H1 (cell line): Measurements from ENCODE around the gene TSGA10. TPM values are rescaled to one million over a fixed set of nuclear protein-coding genes. Genes with fewer than 3 reads are reported as not detected.

Experiments used
- CTCF ChIA-PET: fragments of 300-600 bp; sonication (Branson Sonifier 250); formaldehyde crosslinking; loops from one replicate; lab custom pipeline; 2021; ENCODE audit not compliant: partially characterized antibody; lab: Charles Lee
- POLR2A ChIA-PET: fragments of 300-600 bp; sonication (Branson Sonifier 250); formaldehyde crosslinking; loops from one replicate; lab custom pipeline; 2021; ENCODE audit warnings: inconsistent platforms; ENCODE audit not compliant: partially characterized antibody; lab: Charles Lee
- DNase-seq, 2 experiments: peaks; one replicate each; pipeline versions ENCODE4 v3.0.0 to v3.0.0-alpha.2; 2010 to 2022; ENCODE audit warnings: low spot score in 2 of 2, low read depth in 1 of 2, mixed read lengths in 1 of 2
- FAIRE-seq: peaks from 2 replicates; lab custom pipeline; 2011; peaks lifted over from hg19 to GRCh38; lab: Jason Lieb, UNC
- H2AFZ ChIP-seq: 2 replicates; pipeline ENCODE4 v1.8.1; 2012; ENCODE audit warnings: low read length, inconsistent platforms
- H2AK5ac ChIP-seq: 2 replicates; pipeline ENCODE4 v1.6.1; 2013; ENCODE audit warnings: low read depth, low read length
- H2BK120ac ChIP-seq: replicated peaks from 2 replicates; pipeline ENCODE3; 2013; ENCODE audit warnings: low read depth, low read length, inconsistent platforms
- H2BK12ac ChIP-seq: 2 replicates; pipeline ENCODE4 v1.6.1; 2013; ENCODE audit warnings: low read depth, low read length
- H2BK15ac ChIP-seq: 2 replicates; pipeline ENCODE4 v1.6.1; 2013; ENCODE audit warnings: low read length
- H2BK20ac ChIP-seq: 2 replicates; pipeline ENCODE4 v1.6.1; 2013; ENCODE audit warnings: low read length
- H2BK5ac ChIP-seq: 2 replicates; pipeline ENCODE4 v1.6.1; 2013; ENCODE audit warnings: low read depth, low read length
- H3K14ac ChIP-seq: 2 replicates; pipeline ENCODE4 v1.6.1; 2013; ENCODE audit warnings: inconsistent platforms; ENCODE audit not compliant: insufficient read length
- H3K18ac ChIP-seq: 2 replicates; pipeline ENCODE4 v1.6.1; 2013; ENCODE audit warnings: low read length; ENCODE audit errors: extremely low read depth
- H3K23ac ChIP-seq: 2 replicates; pipeline ENCODE4 v1.6.1; 2013; ENCODE audit warnings: inconsistent platforms; ENCODE audit not compliant: insufficient read length
- H3K23me2 ChIP-seq: 2 replicates; pipeline ENCODE4 v1.6.1; 2013; ENCODE audit warnings: low read depth, low read length
- H3K27ac ChIP-seq: 2 replicates; pipeline ENCODE4 v1.6.1; 2011; ENCODE audit warnings: low read depth, low read length, inconsistent platforms
- H3K27me3 ChIP-seq, 4 experiments: replicated peaks in 1 of 4; 1 replicate in 1 of 4; 2 replicates in 3 of 4; pipeline versions ENCODE4 v1.6.1 to v1.8.1; 2011 to 2013; ENCODE audit warnings: low read length in 3 of 4, mild to moderate bottlenecking in 3 of 4, inconsistent platforms in 2 of 4, mixed read lengths in 2 of 4, moderate library complexity in 1 of 4; ENCODE audit not compliant: control insufficient read depth in 3 of 4, insufficient read depth in 3 of 4; ENCODE audit errors: extremely low read depth in 1 of 4
- H3K36me3 ChIP-seq, 4 experiments: 2 replicates each; pipeline versions ENCODE4 v1.6.1 to v1.8.1; 2011 to 2013; ENCODE audit warnings: mild to moderate bottlenecking in 4 of 4, low read length in 3 of 4, moderate library complexity in 2 of 4, control low read depth in 1 of 4, inconsistent platforms in 1 of 4; ENCODE audit not compliant: insufficient read depth in 4 of 4, control insufficient read depth in 2 of 4
- H3K4ac ChIP-seq: replicated peaks from 2 replicates; pipeline ENCODE3; 2013; ENCODE audit warnings: low read length, low read depth, mixed read lengths, inconsistent platforms; ENCODE audit not compliant: insufficient read length
- H3K4me1 ChIP-seq, 4 experiments: replicated peaks in 1 of 4; 1 replicate in 1 of 4; 2 replicates in 3 of 4; pipeline versions ENCODE4 v1.6.1 to v1.8.1; 2011 to 2013; ENCODE audit warnings: low read length in 3 of 4, inconsistent platforms in 2 of 4, mixed read lengths in 1 of 4; ENCODE audit not compliant: insufficient read depth in 4 of 4, control insufficient read depth in 3 of 4
- H3K4me2 ChIP-seq, 2 experiments: 2 replicates each; pipeline versions ENCODE4 v1.6.1 to v1.8.1; 2011 to 2013; ENCODE audit warnings: low read depth in 2 of 2, low read length in 2 of 2, control low read depth in 1 of 2, inconsistent platforms in 1 of 2, mild to moderate bottlenecking in 1 of 2; ENCODE audit not compliant: insufficient read depth in 1 of 2
- H3K4me3 ChIP-seq, 4 experiments: fragments of 200-600, 300-600 bp in 1 of 4; sonication (generic), shearing (Covaris generic), sonication (Bioruptor Twin) in 1 of 4; 2 replicates each; pipeline versions ENCODE4 v1.5.1 to v1.8.1; 2011 to 2016; ENCODE audit warnings: low read length in 4 of 4, low read depth in 3 of 4, control low read depth in 2 of 4, inconsistent platforms in 2 of 4, mild to moderate bottlenecking in 2 of 4, mixed read lengths in 1 of 4, moderate library complexity in 1 of 4; ENCODE audit not compliant: insufficient read depth in 2 of 4; ENCODE audit errors: extremely low read depth in 1 of 4
- H3K56ac ChIP-seq: replicated peaks from 2 replicates; pipeline ENCODE3; 2013; ENCODE audit warnings: low read depth, mild to moderate bottlenecking, mixed read lengths, low read length, inconsistent platforms; ENCODE audit not compliant: insufficient read length
- H3K79me1 ChIP-seq: 2 replicates; pipeline ENCODE4 v1.6.1; 2013; ENCODE audit warnings: low read depth, low read length, control low read depth
- H3K79me2 ChIP-seq, 2 experiments: 2 replicates each; pipeline versions ENCODE4 v1.6.1 to v1.8.1; 2012 to 2013; ENCODE audit warnings: low read length in 2 of 2, mild to moderate bottlenecking in 2 of 2, inconsistent platforms in 1 of 2; ENCODE audit not compliant: insufficient read depth in 2 of 2, control insufficient read depth in 1 of 2
- H3K9ac ChIP-seq, 4 experiments: replicated peaks in 1 of 4; 1 replicate in 1 of 4; 2 replicates in 3 of 4; pipeline versions ENCODE4 v1.6.1 to v1.8.1; 2011 to 2013; ENCODE audit warnings: low read depth in 3 of 4, low read length in 3 of 4, control low read depth in 2 of 4, mild to moderate bottlenecking in 2 of 4, moderate library complexity in 2 of 4, inconsistent platforms in 1 of 4; ENCODE audit errors: extremely low read depth in 1 of 4
- H3K9me3 ChIP-seq, 2 experiments: 2 replicates each; pipeline versions ENCODE4 v1.6.1 to v1.8.1; 2012 to 2013; ENCODE audit warnings: mild to moderate bottlenecking in 2 of 2, moderate library complexity in 2 of 2, control low read depth in 1 of 2, inconsistent platforms in 1 of 2, low read depth in 1 of 2, low read length in 1 of 2, mixed read lengths in 1 of 2; ENCODE audit not compliant: insufficient read depth in 2 of 2
- H4K20me1 ChIP-seq, 2 experiments: replicated peaks in 1 of 2; 2 replicates each; pipeline versions ENCODE3 to v1.8.1; 2011 to 2013; ENCODE audit warnings: inconsistent platforms in 2 of 2, low read length in 2 of 2, mild to moderate bottlenecking in 1 of 2; ENCODE audit not compliant: insufficient read depth in 2 of 2, control insufficient read depth in 1 of 2
- H4K5ac ChIP-seq: 2 replicates; pipeline ENCODE4 v1.6.1; 2013; ENCODE audit warnings: low read length, low read depth, mixed read lengths, inconsistent platforms; ENCODE audit not compliant: insufficient read length
- H4K8ac ChIP-seq: 2 replicates; pipeline ENCODE4 v1.8.0; 2013; ENCODE audit warnings: mild to moderate bottlenecking, moderate library complexity, low read length, inconsistent platforms; ENCODE audit not compliant: insufficient read depth; ENCODE audit errors: extremely low read depth
- H4K91ac ChIP-seq: replicated peaks from 2 replicates; pipeline ENCODE3; 2013; ENCODE audit warnings: low read length, mixed read lengths, inconsistent platforms; ENCODE audit not compliant: insufficient read length
- CHD1 ChIP-seq: IDR thresholded peaks from 2 replicates; pipeline ENCODE4 v1.6.1; 2012; ENCODE audit warnings: low read depth, low read length, improper control_type of control experiment
- EP300 ChIP-seq, 2 experiments: IDR thresholded peaks; 1 replicate in 1 of 2; 2 replicates in 1 of 2; pipeline ENCODE4 v1.6.1; 2011 to 2012; ENCODE audit warnings: low read depth in 2 of 2, low read length in 2 of 2, mild to moderate bottlenecking in 2 of 2, borderline replicate concordance in 1 of 2, inconsistent platforms in 1 of 2, moderate library complexity in 1 of 2
- FOSL1 ChIP-seq: IDR thresholded peaks from 2 replicates; pipeline ENCODE4 v1.6.1; 2011; ENCODE audit warnings: mild to moderate bottlenecking, low read depth, low read length, moderate library complexity; ENCODE audit not compliant: insufficient read depth
- HDAC6 ChIP-seq: IDR thresholded peaks from one replicate; pipeline ENCODE4 v1.7.1; 2012; ENCODE audit warnings: low read depth, mild to moderate bottlenecking, inconsistent platforms, low read length, moderate library complexity
- RAD21 ChIP-seq, 2 experiments: IDR thresholded peaks in 1 of 2; conservative IDR thresholded peaks in 1 of 2; 2 replicates each; pipeline ENCODE4 v1.6.1; 2011; ENCODE audit warnings: low read depth in 2 of 2, low read length in 2 of 2, improper control_type of control experiment in 1 of 2, inconsistent platforms in 1 of 2, mild to moderate bottlenecking in 1 of 2, moderate library complexity in 1 of 2
- WGBS, 2 experiments: shearing (Covaris generic) in 1 of 2; methylation state at CpG; one replicate each; pipeline versions ENCODE4 v1.1.6 to v1.1.7; 2013 to 2015; ENCODE audit warnings: low lambda C conversion rate in 2 of 2, mixed read lengths in 2 of 2, inconsistent platforms in 1 of 2, low coverage in 1 of 2, missing lambda C conversion rate in 1 of 2; ENCODE audit not compliant: insufficient replicate concordance in 2 of 2, insufficient coverage in 1 of 2, insufficient read length in 1 of 2; ENCODE audit errors: extremely low coverage in 1 of 2, missing lambda C conversion rate in 1 of 2; 5-methylcytosine and 5-hydroxymethylcytosine counted together
- polyA plus RNA-seq, 7 experiments: library from polyadenylated mRNA; depleted of rRNA in 3 of 7; stranded (reverse) in 5 of 7; unstranded in 2 of 7; fragments of >200 nt in 5 of 7; fragments of 200-250 nt in 2 of 7; gene quantifications; 1 replicate in 5 of 7; 2 replicates in 1 of 7; 4 replicates in 1 of 7; pipeline versions ENCODE4 v1.2.1 to v1.2.3, GENCODE V29; 2011 to 2013; ENCODE audit warnings: missing spikeins in 2 of 7, mixed read lengths in 2 of 7
- total RNA-seq: library from RNA; stranded (reverse); fragmentation: NEBNext Ultra II Directional; extraction: Animal tissue kit (Norgen Biotek cat#: 25700); gene quantifications from 2 replicates; pipeline ENCODE4 v1.2.1, GENCODE V29; 2021

TSGA10 gene
- total and polyA plus RNA-seq, 2 of the 8 experiments (the other 6 are each of a cell fraction or from before 2014, with no cell fraction given), result 2.2 to 7.4 TPM

GRCh38 chr2:99188357-99188756, 33.6 kb upstream of the TSGA10 start:
- no peak overlapping the region for H3K18ac ChIP-seq
- 0 out of 2 replicates have a peak, but pooled peaks cover 1% of the 10 kb centered on the region for H3K23me2 ChIP-seq
- no peak overlapping the region for H3K4me2 ChIP-seq
- H3K4me1 ChIP-seq, result no peaks in the 10 kb centered on the region
- no peak overlapping the region for H2BK120ac ChIP-seq
- H4K8ac ChIP-seq, result no peak overlapping the region
- H4K5ac ChIP-seq, result no peak overlapping the region
- no peak overlapping the region for H2BK15ac ChIP-seq
- no peak overlapping the region for H4K91ac ChIP-seq
- H2BK5ac ChIP-seq, result no peak overlapping the region
- H3K9me3 ChIP-seq, result no peaks in the 10 kb centered on the region
- no peak overlapping the region for H3K23ac ChIP-seq
- no peak overlapping the region for H2BK12ac ChIP-seq
- no peak for DNase-seq
- POLR2A ChIA-PET, result interaction anchor here (1.5 kb wide), 1 partner anchor 9 kb away, joined by 3 read pairs; no protein-coding TSS in a partner anchor
- no peak overlapping the region for H3K14ac ChIP-seq
- no peak overlapping the region for H2BK20ac ChIP-seq
- H3K4ac ChIP-seq, result no peak overlapping the region
- H3K4me3 ChIP-seq, result no peak overlapping the region
- no peak overlapping the region for H3K9ac ChIP-seq
- no peak for FAIRE-seq
- WGBS, 2 experiments, result 90% methylated on average over 3 of the region's 3 CpGs; no CpG with 5 or more reads in 1 of the 2 experiments
- H3K79me2 ChIP-seq, result peaks cover 3 to 58% of the 10 kb centered on the region in 2 experiments; a peak in 3 of 4 replicates
- H4K20me1 ChIP-seq, result peaks cover 0 to 1% of the 10 kb centered on the region in 2 experiments
- no peak for TF ChIP-seq CHD1
- TF ChIP-seq RAD21 (IDR thresholded peaks at IDR 0.05 in 1 of 2, conservative IDR thresholded peaks at IDR 0.05 in 1 of 2; ENCODE audit: low read depth in 2 of 2, low read length in 2 of 2), result no peak
- no peak for TF ChIP-seq HDAC6
- no peak for TF ChIP-seq EP300 (IDR thresholded peaks at IDR 0.05; ENCODE audit: borderline replicate concordance in 1 of 2, low read depth in 2 of 2, low read length in 2 of 2)
- no peak for TF ChIP-seq FOSL1
- H3K36me3 ChIP-seq, result peaks cover 0 to 32% (median 13%) of the 10 kb centered on the region in 4 experiments; a peak in 3 of 8 replicates
- H3K56ac ChIP-seq, result no peak overlapping the region
- no peaks in the 10 kb centered on the region for H3K27me3 ChIP-seq
- H2AFZ ChIP-seq, result no peak overlapping the region
- H2AK5ac ChIP-seq, result no peak overlapping the region
- H3K27ac ChIP-seq, result no peak overlapping the region
- no peaks in the 10 kb centered on the region for H3K79me1 ChIP-seq
- CTCF ChIA-PET, result no interaction called here
